IPS-11a (cell line): ENCODE results near the gene MPND.

Experiments used
- H3K4me3 ChIP-seq: one replicate; pipeline ENCODE4 v1.5.1; 2013; ENCODE audit warnings: low read depth, low read length, control low read depth

MPND gene

GRCh38 chr19:4400135-4400936, 57.0 kb downstream of the MPND start, which contains the start of gene SH3GL1:
SH3GL1 (minus strand) TSS chr19:4400547; CDS start chr19:4400368, 179 bp downstream.
- peak within 1 kb of the TSS; percentile 83 for H3K4me3 ChIP-seq

- H3K4me3 ChIP-seq = peak overlapping the region; percentile 1
Measured at GRCh38 chr19:4401769-4402170, 58.4 kb downstream of the MPND start.

- H3K4me3 ChIP-seq = peak within 1 kb of the TSS; percentile 92
Measured at GRCh38 chr19:4402171-4403004, 59.0 kb downstream of the MPND start, which contains the start of gene CHAF1A. CHAF1A (plus strand) TSS chr19:4402640; CDS start chr19:4402763, 123 bp downstream.

GRCh38 chr19:4403005-4403761, 59.8 kb downstream of the MPND start:
- H3K4me3 ChIP-seq = peak overlapping the region; percentile 92

- no peak overlapping the region for H3K4me3 ChIP-seq
Measured at GRCh38 chr19:4405977-4406376, 62.6 kb downstream of the MPND start.

GRCh38 chr19:4406626-4407025, 63.3 kb downstream of the MPND start:
- no peak overlapping the region for H3K4me3 ChIP-seq

GRCh38 chr19:4409123-4409933, 66.0 kb downstream of the MPND start:
- no peak overlapping the region for H3K4me3 ChIP-seq
